AG04450 (cell line): ENCODE measurements around the gene MYO1E. TPM values are rescaled to one million over a fixed set of nuclear protein-coding genes. Genes with fewer than 3 reads are reported as not detected.

Source experiments
- CTCF ChIA-PET: fragments of 300-600, 350-600 bp; formaldehyde crosslinking; extraction: SDS; loops from one replicate; lab custom pipeline; 2022; ENCODE audit warnings: antibody characterized with exemption, inconsistent platforms; lab: Charles Lee
- POLR2A ChIA-PET: fragments of 350-600 bp; formaldehyde crosslinking; extraction: SDS; loops from one replicate; lab custom pipeline; 2021; ENCODE audit warnings: antibody characterized with exemption, inconsistent platforms; lab: Yijun Ruan, JAX
- DNase-seq: peaks from one replicate; pipeline ENCODE4 v3.0.0-alpha.2; 2011; ENCODE audit warnings: low read depth, low spot score
- H3K27ac ChIP-seq: one replicate; pipeline ENCODE4 v1.5.1; 2012; ENCODE audit warnings: low read depth, low read length, control low read depth
- H3K27me3 ChIP-seq: one replicate; pipeline ENCODE4 v1.6.0; 2012; ENCODE audit warnings: low read length; ENCODE audit not compliant: control insufficient read depth, insufficient read depth
- H3K4me3 ChIP-seq: 2 replicates; pipeline ENCODE4 v1.5.1; 2011; ENCODE audit warnings: mild to moderate bottlenecking, low read depth, low read length, control low read depth
- H3K9me3 ChIP-seq: 2 replicates; pipeline ENCODE4 v1.5.1; 2012; ENCODE audit warnings: low read length; ENCODE audit not compliant: control insufficient read depth, insufficient read depth
- polyA plus RNA-seq: library from polyadenylated mRNA; depleted of rRNA; stranded (reverse); fragments of >200 nt; gene quantifications from 2 replicates; pipeline ENCODE4 v1.2.3, GENCODE V29; 2011
- TF ChIP-seq, protein P1 (sequence below): IDR thresholded peaks from 2 replicates; pipeline ENCODE4 v1.5.1; 2011; ENCODE audit warnings: low read depth, low read length, control low read depth, inconsistent platforms

The MYO1E gene
- polyA plus RNA-seq, 1 experiment: 49.1 TPM

DNA sequence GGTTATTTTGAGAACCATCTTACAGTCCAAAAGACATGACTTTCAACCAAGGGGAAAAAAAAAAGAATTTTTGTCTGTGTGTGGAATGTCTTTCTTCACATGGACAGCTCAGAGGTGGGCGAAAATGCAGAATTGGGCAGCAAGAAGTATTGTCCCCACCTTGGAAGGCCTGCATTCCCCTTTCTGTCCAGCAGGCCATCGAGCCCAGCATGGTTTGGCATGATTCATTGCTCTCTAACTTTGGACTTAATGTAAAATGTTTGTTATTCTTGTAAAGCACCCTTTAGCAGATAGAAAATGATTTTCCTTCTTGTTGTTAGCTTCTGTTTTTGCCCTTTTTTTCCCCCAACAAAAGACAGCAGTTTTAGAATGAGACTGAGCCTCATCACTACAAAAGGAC, 12.4 kb downstream of the MYO1E start:
- DNase-seq: no peak
- Histone ChIP-seq H3K4me3 (no peak overlapping the region), H3K27me3 (no peaks in the 10 kb centered on the region), H3K27ac (no peak overlapping the region), H3K9me3 (no peaks in the 10 kb centered on the region)
- TF ChIP-seq, protein P1, sequence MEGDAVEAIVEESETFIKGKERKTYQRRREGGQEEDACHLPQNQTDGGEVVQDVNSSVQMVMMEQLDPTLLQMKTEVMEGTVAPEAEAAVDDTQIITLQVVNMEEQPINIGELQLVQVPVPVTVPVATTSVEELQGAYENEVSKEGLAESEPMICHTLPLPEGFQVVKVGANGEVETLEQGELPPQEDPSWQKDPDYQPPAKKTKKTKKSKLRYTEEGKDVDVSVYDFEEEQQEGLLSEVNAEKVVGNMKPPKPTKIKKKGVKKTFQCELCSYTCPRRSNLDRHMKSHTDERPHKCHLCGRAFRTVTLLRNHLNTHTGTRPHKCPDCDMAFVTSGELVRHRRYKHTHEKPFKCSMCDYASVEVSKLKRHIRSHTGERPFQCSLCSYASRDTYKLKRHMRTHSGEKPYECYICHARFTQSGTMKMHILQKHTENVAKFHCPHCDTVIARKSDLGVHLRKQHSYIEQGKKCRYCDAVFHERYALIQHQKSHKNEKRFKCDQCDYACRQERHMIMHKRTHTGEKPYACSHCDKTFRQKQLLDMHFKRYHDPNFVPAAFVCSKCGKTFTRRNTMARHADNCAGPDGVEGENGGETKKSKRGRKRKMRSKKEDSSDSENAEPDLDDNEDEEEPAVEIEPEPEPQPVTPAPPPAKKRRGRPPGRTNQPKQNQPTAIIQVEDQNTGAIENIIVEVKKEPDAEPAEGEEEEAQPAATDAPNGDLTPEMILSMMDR: peak; percentile 47
- ChIA-PET CTCF (interaction anchor here (2.2 kb wide), 1 partner anchor 113 kb away, joined by 7 read pairs; no protein-coding TSS in a partner anchor), POLR2A (no interaction called here)

DNA sequence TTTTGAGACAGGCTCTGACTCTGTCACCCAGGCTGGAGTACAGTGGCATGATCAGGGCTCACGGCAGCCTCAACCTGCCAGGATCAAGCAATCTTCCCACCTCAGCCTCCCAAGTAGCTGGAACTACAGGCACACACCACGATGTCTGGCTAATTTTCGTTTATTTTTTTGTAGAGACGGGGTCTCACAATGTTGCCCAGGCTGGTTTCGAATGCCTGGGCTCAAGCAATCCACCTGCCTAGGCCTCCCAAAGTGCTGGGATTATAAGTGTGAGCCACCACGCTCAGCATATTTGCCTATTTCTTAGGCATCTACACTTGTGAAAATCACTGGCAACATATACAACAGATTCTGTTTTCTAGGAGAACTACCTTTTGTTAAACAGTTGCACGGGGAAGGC, 16.9 kb downstream of the MYO1E start:
- no peak for DNase-seq
- no peak overlapping the region for H3K4me3 ChIP-seq
- no peaks in the 10 kb centered on the region for H3K27me3 ChIP-seq
- POLR2A ChIA-PET: interaction anchor here (0.9 kb wide), 1 partner anchor 11 kb away, joined by 4 read pairs; no protein-coding TSS in a partner anchor
- TF ChIP-seq, protein P1: no peak
- no peaks in the 10 kb centered on the region for H3K9me3 ChIP-seq
- CTCF ChIA-PET: no interaction called here
- H3K27ac ChIP-seq: no peak overlapping the region

DNA sequence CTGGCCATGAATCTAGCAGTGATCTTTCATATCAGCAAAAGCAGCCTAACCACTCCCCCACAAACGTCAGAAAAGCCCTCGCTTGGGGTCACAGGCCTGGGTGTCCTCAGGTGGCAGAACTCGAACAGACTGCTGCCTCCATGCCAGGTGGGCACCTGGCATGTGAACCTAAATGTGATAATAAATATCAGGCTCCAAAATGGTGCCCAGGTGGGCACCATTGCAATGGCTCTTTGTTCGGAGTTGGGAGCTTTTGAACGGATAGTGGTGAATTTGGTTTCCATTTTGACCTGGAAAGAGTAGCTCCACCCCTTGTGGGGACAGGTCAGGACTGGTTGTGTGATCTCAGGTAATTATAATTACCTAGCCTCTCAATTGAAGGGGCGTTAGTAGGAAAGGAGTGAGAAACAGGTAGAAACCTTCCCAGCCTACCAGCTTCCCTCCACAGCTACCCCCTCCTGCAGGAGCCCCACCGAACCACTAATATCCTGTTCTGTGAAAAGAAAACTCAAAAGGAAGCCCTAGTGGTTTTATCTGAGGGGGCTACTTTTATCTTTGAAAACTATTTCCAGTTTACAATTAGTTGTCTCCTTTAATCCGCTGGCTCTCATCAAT, 18.1 kb downstream of the MYO1E start:
- TF ChIP-seq, protein P1: no peak
- ChIA-PET POLR2A (no interaction called here), CTCF (no interaction called here)
- Histone ChIP-seq H3K4me3 (no peak overlapping the region), H3K27ac (no peak overlapping the region), H3K9me3 (no peaks in the 10 kb centered on the region), H3K27me3 (no peaks in the 10 kb centered on the region)
- DNase-seq: no peak

DNA sequence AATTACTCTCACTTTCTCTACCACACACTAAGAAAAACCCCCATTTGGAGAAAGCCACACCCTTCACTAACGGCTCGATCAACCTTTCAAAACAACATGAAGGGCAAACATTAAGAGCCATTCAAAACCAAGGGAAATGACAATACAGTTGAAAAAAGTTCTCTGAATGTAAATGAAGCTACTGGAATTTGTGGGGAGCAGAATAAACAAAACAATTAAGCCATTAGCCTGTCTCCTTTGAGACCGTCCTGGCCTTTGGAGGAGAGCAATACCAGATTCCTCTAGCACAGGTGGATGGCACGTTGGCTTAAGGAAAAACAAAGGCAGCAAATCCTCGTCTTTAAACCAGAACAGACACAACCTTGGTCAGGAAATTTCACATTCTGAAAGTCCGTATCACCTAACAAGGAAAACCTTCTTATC, 18.7 kb downstream of the MYO1E start:
- Histone ChIP-seq H3K9me3 (no peaks in the 10 kb centered on the region), H3K27me3 (no peaks in the 10 kb centered on the region), H3K4me3 (no peak overlapping the region), H3K27ac (no peak overlapping the region)
- CTCF ChIA-PET: interaction anchor here (0.6 kb wide), 1 partner anchor 125 kb away, joined by 3 read pairs; no protein-coding TSS in a partner anchor
- POLR2A ChIA-PET: no interaction called here
- DNase-seq: no peak
- TF ChIP-seq, protein P1: no peak

DNA sequence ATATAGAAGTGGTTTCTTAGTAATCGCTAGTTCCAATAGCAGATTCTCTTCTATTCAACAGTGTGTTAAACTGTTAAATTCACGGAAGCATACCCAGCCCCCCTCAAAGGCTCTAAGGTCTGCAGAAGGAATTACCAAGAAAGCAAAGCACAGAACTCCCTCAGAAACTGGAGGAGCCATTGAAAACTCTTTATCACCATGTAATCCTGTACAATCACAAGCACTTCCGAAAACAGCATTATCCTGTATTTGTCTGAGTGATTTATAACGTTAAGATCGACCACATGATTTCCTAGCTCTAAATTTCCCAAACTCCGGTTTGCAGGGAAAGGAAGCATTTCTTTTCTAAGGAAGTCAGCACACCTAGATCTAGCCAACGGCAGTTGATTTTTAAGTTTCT, 20.0 kb downstream of the MYO1E start:
- no peak overlapping the region for H3K27ac ChIP-seq
- no peaks in the 10 kb centered on the region for H3K27me3 ChIP-seq
- no peak for DNase-seq
- POLR2A ChIA-PET: no interaction called here
- TF ChIP-seq, protein P1: no peak
- CTCF ChIA-PET: no interaction called here
- no peak overlapping the region for H3K4me3 ChIP-seq
- H3K9me3 ChIP-seq: no peaks in the 10 kb centered on the region
